Subcutaneous abdominal adipose tissue (tissue), 5 donors: Measurements from ENCODE around the gene HSP90AA1.

ENCODE experiments used
- H3K27ac ChIP-seq: one replicate; pipeline ENCODE4 v1.7.0; 2013; ENCODE audit warnings: low read depth, mild to moderate bottlenecking, inconsistent platforms, low read length, moderate library complexity
- H3K27me3 ChIP-seq, 5 donors: one replicate each; pipeline ENCODE4 v1.7.0; 2013; ENCODE audit warnings: low read length in 5 of 5, inconsistent platforms in 1 of 5; ENCODE audit not compliant: control insufficient read depth in 5 of 5, insufficient read depth in 4 of 5
- H3K36me3 ChIP-seq, 5 donors: one replicate each; pipeline ENCODE4 v1.7.0; 2013; ENCODE audit warnings: low read length in 5 of 5; ENCODE audit not compliant: control insufficient read depth in 5 of 5, insufficient read depth in 5 of 5
- H3K4me1 ChIP-seq, 5 donors: one replicate each; pipeline ENCODE4 v1.7.0; 2013; ENCODE audit warnings: low read length in 5 of 5, mild to moderate bottlenecking in 3 of 5, moderate library complexity in 1 of 5; ENCODE audit not compliant: control insufficient read depth in 5 of 5, insufficient read depth in 5 of 5
- H3K4me3 ChIP-seq, 5 donors: one replicate each; pipeline ENCODE4 v1.7.0; 2013; ENCODE audit warnings: low read length in 5 of 5, low read depth in 1 of 5
- H3K9ac ChIP-seq, 5 donors: one replicate each; pipeline ENCODE4 v1.7.0; 2013; ENCODE audit warnings: low read length in 5 of 5, mild to moderate bottlenecking in 4 of 5, moderate library complexity in 3 of 5
- H3K9me3 ChIP-seq, 5 donors: one replicate each; pipeline ENCODE4 v1.7.0; 2013; ENCODE audit warnings: low read length in 5 of 5; ENCODE audit not compliant: control insufficient read depth in 5 of 5
- donor health status: healthy.
- donor health status: healthy.
- donor health status: healthy.
- donor health status: healthy.
- donor health status: healthy.

Gene HSP90AA1

GRCh38 chr14:102095231-102095870 is 8.5 kb upstream of the HSP90AA1 start:
- Histone ChIP-seq H3K9me3 (no peaks in the 10 kb centered on the region), H3K36me3 (peaks cover 0 to 3% (median 0%) of the 10 kb centered on the region in 5 donors), H3K27ac (no peak overlapping the region), H3K4me1 (peaks cover 2 to 7% (median 5%) of the 10 kb centered on the region in 5 donors), H3K27me3 (no peaks in the 10 kb centered on the region), H3K4me3 (no peak overlapping the region), H3K9ac (no peak overlapping the region)

GRCh38 chr14:102094101-102094500 is 7.3 kb upstream of the HSP90AA1 start:
- peaks cover 0 to 3% (median 0%) of the 10 kb centered on the region in 5 donors for H3K36me3 ChIP-seq
- no peak overlapping the region for H3K27ac ChIP-seq

GRCh38 chr14:102092806-102093205 is 6.0 kb upstream of the HSP90AA1 start:
- Histone ChIP-seq H3K36me3 (peaks cover 0 to 3% (median 0%) of the 10 kb centered on the region in 5 donors), H3K9me3 (no peaks in the 10 kb centered on the region), H3K27me3 (no peaks in the 10 kb centered on the region), H3K4me1 (peaks cover 7 to 18% (median 16%) of the 10 kb centered on the region in 5 donors), H3K27ac (no peak overlapping the region), H3K9ac (no peak overlapping the region), H3K4me3 (no peak overlapping the region)

More at GRCh38 chr14:102094101-102094500, 7.3 kb upstream of the HSP90AA1 start:
- Histone ChIP-seq H3K4me3 (no peak overlapping the region), H3K9ac (no peak overlapping the region), H3K9me3 (no peaks in the 10 kb centered on the region), H3K27me3 (no peaks in the 10 kb centered on the region), H3K4me1 (peaks cover 2 to 7% (median 6%) of the 10 kb centered on the region in 5 donors)

- no peaks in the 10 kb centered on the region for H3K27me3 ChIP-seq
- no peak overlapping the region for H3K4me3 ChIP-seq
- H3K36me3 ChIP-seq, result peaks cover 0 to 3% (median 0%) of the 10 kb centered on the region in 5 donors
- no peaks in the 10 kb centered on the region for H3K9me3 ChIP-seq
- peaks cover 5 to 18% (median 17%) of the 10 kb centered on the region in 5 donors for H3K4me1 ChIP-seq
- H3K27ac ChIP-seq, result no peak overlapping the region
- H3K9ac ChIP-seq, result no peak overlapping the region
These were observed 3.9 kb upstream of the HSP90AA1 start for GRCh38 chr14:102090713-102091112.

- no peak overlapping the region for H3K4me3 ChIP-seq
- H3K27me3 ChIP-seq, result no peaks in the 10 kb centered on the region
- no peaks in the 10 kb centered on the region for H3K9me3 ChIP-seq
- H3K4me1 ChIP-seq, result peaks cover 5 to 28% (median 26%) of the 10 kb centered on the region in 5 donors
- peaks cover 6 to 12% (median 9%) of the 10 kb centered on the region in 5 donors for H3K36me3 ChIP-seq
- H3K27ac ChIP-seq, result no peak overlapping the region
- H3K9ac ChIP-seq, result no peak overlapping the region
These were observed 2.9 kb upstream of the HSP90AA1 start for GRCh38 chr14:102089621-102090343.

- Histone ChIP-seq H3K27ac (peak overlapping the region; percentile 99), H3K4me1 (peaks cover 5 to 42% (median 40%) of the 10 kb centered on the region in 5 donors), H3K4me3 (peak overlapping the region; percentile 63 to 76 (median 72)), H3K9me3 (no peaks in the 10 kb centered on the region), H3K9ac (peak overlapping the region; percentile 82 to 95 (median 86)), H3K36me3 (peaks cover 14 to 28% (median 23%) of the 10 kb centered on the region in 5 donors), H3K27me3 (no peaks in the 10 kb centered on the region)
These were observed 1.4 kb upstream of the HSP90AA1 start for GRCh38 chr14:102088012-102088792.

- Histone ChIP-seq H3K27me3 (no peaks in the 10 kb centered on the region), H3K9ac (peak overlapping the region; percentile 82 to 95 (median 86)), H3K27ac (peak overlapping the region; percentile 99), H3K4me1 (peaks cover 5 to 45% (median 44%) of the 10 kb centered on the region in 5 donors), H3K4me3 (peak overlapping the region; percentile 63 to 75 (median 71)), H3K9me3 (no peaks in the 10 kb centered on the region), H3K36me3 (peaks cover 19 to 33% (median 28%) of the 10 kb centered on the region in 5 donors)
These were observed 843 bp upstream of the HSP90AA1 start for GRCh38 chr14:102087762-102088011.

- Histone ChIP-seq H3K9me3 (no peaks in the 10 kb centered on the region), H3K4me1 (peaks cover 5 to 56% (median 48%) of the 10 kb centered on the region in 5 donors), H3K27ac (peak overlapping the region; percentile 97), H3K9ac (peak overlapping the region; percentile 29 to 95 (median 84)), H3K36me3 (peaks cover 26 to 44% (median 39%) of the 10 kb centered on the region in 5 donors), H3K27me3 (no peaks in the 10 kb centered on the region), H3K4me3 (peak overlapping the region in 4 of 5 donors; percentile 76 to 85 (median 82))
These were observed 204 bp downstream of the HSP90AA1 start for GRCh38 chr14:102086709-102086971.

GRCh38 chr14:102085948-102086708 is 716 bp downstream of the HSP90AA1 start:
- H3K9ac ChIP-seq, result peak overlapping the region; percentile 29 to 95 (median 94)
- no peaks in the 10 kb centered on the region for H3K9me3 ChIP-seq
- no peaks in the 10 kb centered on the region for H3K27me3 ChIP-seq
- peaks cover 5 to 56% (median 48%) of the 10 kb centered on the region in 5 donors for H3K4me1 ChIP-seq
- H3K36me3 ChIP-seq, result peaks cover 31 to 49% (median 44%) of the 10 kb centered on the region in 5 donors
- H3K27ac ChIP-seq, result peak overlapping the region; percentile 97
- H3K4me3 ChIP-seq, result peak overlapping the region; percentile 76 to 88 (median 82)
